ENCODE measurements around the gene ZNF26.

- TF ChIP-seq CTCF (IDR thresholded peaks at IDR 0.05) (no peak), POLR2AphosphoS5 (IDR thresholded peaks at IDR 0.05; ENCODE audit: low read depth, low read length) (no peak)
Observed at GRCh38 chr12:132942611-132943010, 43.6 kb upstream of the ZNF26 start.
